Nephron progenitor cell (in vitro differentiated cells): ENCODE measurements around the gene RAMP1.

Experiments
- DNase-seq: peaks from one replicate; pipeline ENCODE4 v3.0.0; 2021
- H3K27ac Mint-ChIP-seq: 2 replicates; pipeline ENCODE4 v1.8.0; 2021; ENCODE audit warnings: mild to moderate bottlenecking, moderate library complexity, mixed read lengths
- H3K27me3 Mint-ChIP-seq: 2 replicates; pipeline ENCODE4 v1.8.0; 2021; ENCODE audit warnings: mild to moderate bottlenecking, low read depth, mixed read lengths; ENCODE audit not compliant: poor library complexity
- H3K36me3 Mint-ChIP-seq: 2 replicates; pipeline ENCODE4 v1.8.0; 2021; ENCODE audit warnings: low read depth, mixed read lengths
- H3K4me1 Mint-ChIP-seq: 2 replicates; pipeline ENCODE4 v1.8.0; 2021; ENCODE audit warnings: mixed read lengths
- H3K4me3 Mint-ChIP-seq: 2 replicates; pipeline ENCODE4 v1.8.0; 2021; ENCODE audit warnings: mild to moderate bottlenecking, moderate library complexity, mixed read lengths
- H3K9me3 Mint-ChIP-seq: 2 replicates; pipeline ENCODE4 v1.8.0; 2021; ENCODE audit warnings: mild to moderate bottlenecking, moderate library complexity, mixed read lengths
- CTCF ChIP-seq: fragments of 200-600 bp; sonication (generic); IDR thresholded peaks from 2 replicates; pipeline ENCODE4 v1.5.0; 2021; ENCODE audit warnings: antibody characterized with exemption

The RAMP1 gene

GRCh38 chr2:237860273-237860935 lies 981 bp downstream of the RAMP1 start:
- Mint-ChIP-seq H3K4me1 (peaks cover 38% of the 10 kb centered on the region), H3K9me3 (no peaks in the 10 kb centered on the region), H3K27me3 (peaks cover 53% of the 10 kb centered on the region), H3K27ac (no peak overlapping the region), H3K36me3 (no peaks in the 10 kb centered on the region), H3K4me3 (peak overlapping the region; percentile 70)
- no peak for TF ChIP-seq CTCF
- DNase-seq: no peak

- Mint-ChIP-seq H3K36me3 (no peaks in the 10 kb centered on the region), H3K4me1 (peaks cover 53% of the 10 kb centered on the region), H3K4me3 (no peak overlapping the region), H3K27me3 (peaks cover 53% of the 10 kb centered on the region), H3K9me3 (no peaks in the 10 kb centered on the region), H3K27ac (no peak overlapping the region)
- TF ChIP-seq CTCF: no peak
- DNase-seq: no peak
Measured at GRCh38 chr2:237861875-237862527, 2.6 kb downstream of the RAMP1 start.

- no peak for DNase-seq
- Mint-ChIP-seq H3K27me3 (peaks cover 52% of the 10 kb centered on the region), H3K36me3 (no peaks in the 10 kb centered on the region), H3K4me1 (peaks cover 58% of the 10 kb centered on the region), H3K27ac (no peak overlapping the region), H3K4me3 (no peak overlapping the region), H3K9me3 (no peaks in the 10 kb centered on the region)
- TF ChIP-seq CTCF: no peak
Measured at GRCh38 chr2:237862528-237862895, 3.1 kb downstream of the RAMP1 start.

- no peak for DNase-seq
- H3K4me1 Mint-ChIP-seq: peaks cover 58% of the 10 kb centered on the region
- TF ChIP-seq CTCF: no peak
- H3K36me3 Mint-ChIP-seq: no peaks in the 10 kb centered on the region
- H3K27me3 Mint-ChIP-seq: peaks cover 53% of the 10 kb centered on the region
- no peak overlapping the region for H3K27ac Mint-ChIP-seq
- H3K9me3 Mint-ChIP-seq: no peaks in the 10 kb centered on the region
- no peak overlapping the region for H3K4me3 Mint-ChIP-seq
Measured at GRCh38 chr2:237863102-237863511, 3.7 kb downstream of the RAMP1 start.

GRCh38 chr2:237863689-237864443 lies 4.4 kb downstream of the RAMP1 start:
- Mint-ChIP-seq H3K27me3 (peaks cover 45% of the 10 kb centered on the region), H3K36me3 (no peaks in the 10 kb centered on the region), H3K4me1 (peaks cover 58% of the 10 kb centered on the region), H3K9me3 (no peaks in the 10 kb centered on the region), H3K4me3 (no peak overlapping the region), H3K27ac (peak overlapping the region; percentile 59)
- no peak for TF ChIP-seq CTCF
- DNase-seq: no peak
